K562 (cell line): ENCODE measurements around the gene EEA1. TPM values are rescaled to one million over a fixed set of nuclear protein-coding genes. Genes with fewer than 3 reads are reported as not detected.

Experiments
- ATAC-seq: fragments of 200-7000 bp; cut with Tn5 transposase; 3 replicates; pipeline ENCODE4 v1.9.1; 2020; ENCODE audit warnings: moderate library complexity
- BruUV-seq: library from RNA; stranded (reverse); fragments of 400-500 nt; replicated peaks from 2 replicates; lab custom pipeline; 2021; lab: Mats Ljungman, UMichigan
- CTCF ChIA-PET: fragments of 300-600 bp; formaldehyde crosslinking; extraction: SDS; loops from one replicate; lab custom pipeline; 2021; ENCODE audit warnings: low intra/inter-chr PET ratio; lab: Yijun Ruan, JAX
- POLR2A ChIA-PET: fragments of 300-600, 350-650 bp; sonication (Branson Sonifier 250); formaldehyde crosslinking; extraction: SDS; loops from one replicate; lab custom pipeline; 2021; ENCODE audit warnings: antibody characterized with exemption, inconsistent platforms; lab: Yijun Ruan, JAX
- DNase-seq, 4 experiments: peaks; one replicate each; pipeline versions ENCODE4 v3.0.0 to v3.0.0-alpha.2; 2011 to 2018; ENCODE audit warnings: low spot score in 3 of 4, mixed read lengths in 3 of 4; ENCODE audit errors: extremely low read depth in 1 of 4
- FAIRE-seq: peaks from 2 replicates; lab custom pipeline; 2011; peaks lifted over from hg19 to GRCh38; lab: Jason Lieb, UNC
- H2AFZ ChIP-seq: 2 replicates; pipeline ENCODE4 v1.6.0; 2011; ENCODE audit warnings: low read depth, low read length, control low read depth, inconsistent platforms
- H3K27ac ChIP-seq: fragments of 200-600 bp; 3 replicates; pipeline ENCODE4 v1.8.0; 2011; ENCODE audit warnings: low read depth, mild to moderate bottlenecking, control low read depth, inconsistent platforms, low read length, moderate library complexity, mixed read lengths; ENCODE audit errors: extremely low read depth
- H3K27me3 ChIP-seq, 2 experiments: fragments of 300-600 bp in 1 of 2; 2 replicates in 1 of 2; 3 replicates in 1 of 2; pipeline versions ENCODE4 v1.6.0 to v1.8.0; 2011; ENCODE audit warnings: inconsistent platforms in 2 of 2, low read length in 2 of 2, mild to moderate bottlenecking in 1 of 2, mixed read lengths in 1 of 2, moderate library complexity in 1 of 2; ENCODE audit not compliant: control insufficient read depth in 2 of 2, insufficient read depth in 2 of 2
- H3K36me3 ChIP-seq: fragments of 300-600 bp; 3 replicates; pipeline ENCODE4 v1.8.0; 2011; ENCODE audit warnings: mild to moderate bottlenecking, low read length, inconsistent platforms; ENCODE audit not compliant: control insufficient read depth, insufficient read depth
- H3K4me1 ChIP-seq, 2 experiments: fragments of 200-600 bp in 1 of 2; replicated peaks in 1 of 2; 2 replicates in 1 of 2; 3 replicates in 1 of 2; pipeline versions ENCODE4 v1.5.1 to v1.8.0; 2011; ENCODE audit warnings: inconsistent platforms in 2 of 2, low read length in 2 of 2, mild to moderate bottlenecking in 1 of 2, mixed read lengths in 1 of 2, moderate library complexity in 1 of 2; ENCODE audit not compliant: control insufficient read depth in 2 of 2, insufficient read depth in 2 of 2
- H3K4me2 ChIP-seq: 2 replicates; pipeline ENCODE4 v1.6.1; 2011; ENCODE audit warnings: low read length, control low read depth, inconsistent platforms, mixed read lengths; ENCODE audit not compliant: insufficient read depth
- H3K4me3 ChIP-seq: fragments of 200-600 bp; sonication (generic), shearing (Covaris generic); 2 replicates; pipeline ENCODE4 v1.5.1; 2016; ENCODE audit warnings: control low read depth, inconsistent platforms
- H3K79me2 ChIP-seq: fragments of 200-600 bp; 3 replicates; pipeline ENCODE4 v1.8.0; 2011; ENCODE audit warnings: low read length, inconsistent platforms; ENCODE audit not compliant: control insufficient read depth, insufficient read depth
- H3K9ac ChIP-seq, 2 experiments: 2 replicates each; pipeline versions ENCODE4 v1.6.0 to v1.6.1; 2011; ENCODE audit warnings: low read depth in 2 of 2, low read length in 2 of 2, control low read depth in 1 of 2, inconsistent platforms in 1 of 2, mild to moderate bottlenecking in 1 of 2, mixed read lengths in 1 of 2; ENCODE audit not compliant: insufficient read depth in 1 of 2
- H3K9me1 ChIP-seq: one replicate; pipeline ENCODE4 v1.6.0; 2011; ENCODE audit warnings: inconsistent platforms, mild to moderate bottlenecking, low read length, moderate library complexity; ENCODE audit not compliant: control insufficient read depth, insufficient read depth
- H3K9me3 ChIP-seq: replicated peaks from 2 replicates; pipeline ENCODE4 v1.5.1; 2011; ENCODE audit warnings: low read depth, low read length, inconsistent platforms; ENCODE audit not compliant: control insufficient read depth, insufficient read depth
- H4K20me1 ChIP-seq: replicated peaks from 2 replicates; pipeline ENCODE4 v1.6.1; 2011; ENCODE audit warnings: low read length, inconsistent platforms, mixed read lengths; ENCODE audit not compliant: control insufficient read depth, insufficient read depth
- CEBPB ChIP-seq: fragments of 450-650 bp; IDR thresholded peaks from 2 replicates; pipeline ENCODE4 v1.6.1; 2016; ENCODE audit warnings: missing genetic modification characterization, missing compliant biosample characterization
- CEBPG ChIP-seq, 3 experiments: fragments of 200-800 bp in 1 of 3; sonication (Bioruptor generic) in 1 of 3; sonication (generic) in 1 of 3; formaldehyde crosslinking in 1 of 3; IDR thresholded peaks in 2 of 3; conservative IDR thresholded peaks in 1 of 3; 2 replicates each; pipeline versions ENCODE4 v1.6.1 to v1.8.0; 2016 to 2022; ENCODE audit warnings: missing compliant biosample characterization in 2 of 3, missing genetic modification characterization in 2 of 3, mild to moderate bottlenecking in 1 of 3, missing genetic modification reagents in 1 of 3
- ZBTB17 ChIP-seq: fragments of 450-650 bp; formaldehyde crosslinking; IDR thresholded peaks from 2 replicates; pipeline ENCODE4 v1.4.0; 2020; ENCODE audit warnings: mild to moderate bottlenecking
- ZNF24 ChIP-seq: fragments of 450-650 bp; IDR thresholded peaks from 2 replicates; pipeline ENCODE4 v1.6.1; 2016
- ZNF583 ChIP-seq: fragments of 250-450 bp; sonication (Bioruptor Pico); IDR thresholded peaks from 2 replicates; pipeline ENCODE4 v1.4.0; 2020
- ZNF766 ChIP-seq: fragments of 200-800 bp; sonication (Bioruptor generic); conservative IDR thresholded peaks from 2 replicates; pipeline ENCODE4 v1.6.1; 2016; ENCODE audit warnings: missing genetic modification characterization, missing compliant biosample characterization
- WGBS: fragments of 100-300 bp; shearing (Covaris generic); methylation state at CpG from one replicate; pipeline ENCODE4 v1.1.6; 2016; ENCODE audit warnings: low coverage, mixed read lengths; ENCODE audit not compliant: insufficient coverage; ENCODE audit errors: missing lambda C conversion rate; 5-methylcytosine and 5-hydroxymethylcytosine counted together
- in situ Hi-C: fragments of 300-500 bp; cut with MboI; formaldehyde crosslinking; loops from 4 replicates; pipeline ENCODE4 v1.15.0; 2018; ENCODE audit warnings: inconsistent platforms, mixed read lengths
- intact Hi-C: fragments of 100-400 bp; cut with micrococcal nuclease; formaldehyde crosslinking; loops from 2 replicates; pipeline ENCODE4 v1.14.2; 2022
- polyA plus RNA-seq, 8 experiments: library from polyadenylated mRNA; depleted of rRNA in 4 of 8; stranded (reverse) in 5 of 8; unstranded in 3 of 8; fragments of >200 nt; fragmentation: Nextera tagmentation in 2 of 8; fragmentation: Illumina TruSeq in 1 of 8; extraction: Ambion mirVana in 2 of 8; extraction: Trizol in 1 of 8; gene quantifications; 2 replicates each; pipeline versions ENCODE4 v1.2.1 to v1.2.3, GENCODE V29; 2011 to 2014; ENCODE audit warnings: inconsistent platforms in 1 of 8, missing spikeins in 1 of 8
- total RNA-seq, 7 experiments: library from RNA; depleted of rRNA in 6 of 7; stranded (reverse); fragments of >200 nt in 6 of 7; fragmentation: Illumina TruSeq in 2 of 7; extraction: Trizol in 2 of 7; gene quantifications; 2 replicates each; pipeline versions ENCODE4 v1.2.1 to v1.2.3, GENCODE V29; 2011 to 2021; ENCODE audit warnings: low replicate concordance in 1 of 7

Gene EEA1
- total and polyA plus RNA-seq, 9 of the 15 experiments (the other 6 are each of a cell fraction or from before 2014, with no cell fraction given), result 3.5 to 17.1 (median 7.5) TPM

DNA sequence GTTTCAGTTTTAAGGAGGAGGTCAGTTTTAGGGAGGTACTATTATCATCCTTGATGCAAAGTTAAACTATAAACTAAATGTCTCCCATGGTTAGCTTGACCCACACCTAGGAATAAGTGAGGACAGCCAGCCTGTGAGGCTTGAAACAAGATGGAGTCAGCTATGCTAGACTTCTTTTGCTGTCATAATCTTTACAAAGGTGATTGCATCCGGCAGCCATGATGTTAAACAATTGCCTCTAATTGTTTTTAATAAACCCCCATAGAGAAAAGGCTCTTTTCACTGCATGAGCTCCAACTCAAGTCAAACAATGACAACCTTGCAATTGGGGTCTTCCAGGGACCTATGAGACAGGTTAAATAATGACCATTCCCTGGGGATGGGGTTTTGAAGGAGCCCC, 45.7 kb upstream of the EEA1 start (continued):
- TF ChIP-seq ZNF24 (no peak), ZNF766 (CRISPR knock-in tag) (no peak), ZNF583 (CRISPR knock-in tag) (no peak)

- H3K4me2 ChIP-seq, result no peak overlapping the region
- in situ Hi-C loops, result no loop called here
- H3K9me1 ChIP-seq, result no peaks in the 10 kb centered on the region
- no peak for DNase-seq
- BruUV-seq, result no TSS peak
- FAIRE-seq, result peak; percentile 37
- intact Hi-C loops, result no loop called here
- H3K27ac ChIP-seq, result no peak overlapping the region
- ChIA-PET POLR2A (interaction anchor here (0.7 kb wide), 1 partner anchor 11 kb away, joined by 3 read pairs; no protein-coding TSS in a partner anchor), CTCF (no interaction called here)
- no peaks in the 10 kb centered on the region for H4K20me1 ChIP-seq
- 29% methylated on average over 1 of the region's 1 CpG for WGBS
- H3K4me1 ChIP-seq, result 0 out of 5 replicates have a peak, but pooled peaks cover 0 to 2% of the 10 kb centered on the region in 2 experiments
- no peak overlapping the region for H3K9ac ChIP-seq
- no peak for ATAC-seq
- H2AFZ ChIP-seq, result no peak overlapping the region
- TF ChIP-seq ZBTB17 (CRISPR knock-in tag) (no peak), CEBPB (tag) (peak; percentile 85), CEBPG (CRISPR knock-in tag; IDR thresholded peaks at IDR 0.05) (no peak), CEBPG (tag; conservative IDR thresholded peaks at IDR 0.05 in 1 of 2, IDR thresholded peaks at IDR 0.05 in 1 of 2) (peak in 1 of 2 experiments; percentile 74; a peak in 2 of 4 replicates)
- TF ChIP-seq, all 486 proteins: peak for 2
- Histone ChIP-seq H3K79me2 (no peaks in the 10 kb centered on the region), H3K36me3 (no peaks in the 10 kb centered on the region), H3K27me3 (no peaks in the 10 kb centered on the region), H3K4me3 (no peak overlapping the region), H3K9me3 (no peaks in the 10 kb centered on the region)
Measured at GRCh38 chr12:92973614-92974013, 44.5 kb upstream of the EEA1 start.
